ENCODE measurements around the gene KLRF2. TPM values are rescaled to one million over a fixed set of nuclear protein-coding genes. Genes with fewer than 3 reads are reported as not detected.

The KLRF2 gene
- total and polyA plus RNA-seq, 4 donors: not detected

DNA sequence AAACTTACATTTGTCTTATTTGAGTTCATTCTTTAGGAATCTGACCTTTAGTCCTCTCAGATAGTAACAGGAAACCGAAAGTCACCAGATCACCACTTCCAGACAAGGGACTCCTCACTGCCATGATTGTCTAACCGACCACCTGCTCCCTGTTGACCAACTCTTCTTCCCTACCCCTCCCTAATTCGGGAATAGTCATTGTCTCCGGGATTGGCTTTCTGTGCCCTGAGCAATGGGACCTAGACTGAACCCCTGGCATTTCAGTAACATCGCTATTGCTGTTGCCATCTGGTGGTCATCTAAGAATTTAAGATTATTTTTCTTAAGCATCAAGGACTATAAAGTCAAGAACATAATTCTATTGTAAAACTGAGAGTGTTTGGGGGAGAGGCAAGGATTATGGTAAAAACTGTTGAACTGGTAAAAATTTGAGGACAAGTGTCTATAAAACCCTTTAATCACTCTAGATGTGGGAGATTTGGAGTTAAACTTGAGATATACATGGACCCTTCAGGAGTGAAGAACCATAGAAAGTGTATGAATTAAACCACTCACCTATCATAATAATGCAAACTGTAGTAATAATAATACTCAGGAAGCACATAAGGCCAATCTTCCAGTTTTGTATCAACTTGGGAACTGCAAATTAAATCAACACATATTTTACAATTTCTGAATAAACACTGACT, 44.6 kb downstream of the KLRF2 start:
- H3K27me3 ChIP-seq (ENCODE audit: control insufficient read depth in 4 of 4, insufficient read depth in 4 of 4, low read length in 3 of 4): no peaks in the 10 kb centered on the region
- TF ChIP-seq JUND (IDR thresholded peaks at IDR 0.05) (no peak), SP1 (IDR thresholded peaks at IDR 0.05) (no peak), YY1 (IDR thresholded peaks at IDR 0.05) (no peak), RXRA (IDR thresholded peaks at IDR 0.05) (peak; percentile 22 to 56), RAD21 (IDR thresholded peaks at IDR 0.05) (peak; percentile 92 to 94)
- TF ChIP-seq, protein P1, sequence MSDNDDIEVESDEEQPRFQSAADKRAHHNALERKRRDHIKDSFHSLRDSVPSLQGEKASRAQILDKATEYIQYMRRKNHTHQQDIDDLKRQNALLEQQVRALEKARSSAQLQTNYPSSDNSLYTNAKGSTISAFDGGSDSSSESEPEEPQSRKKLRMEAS (IDR thresholded peaks at IDR 0.05): no peak
- TF ChIP-seq, protein P2, sequence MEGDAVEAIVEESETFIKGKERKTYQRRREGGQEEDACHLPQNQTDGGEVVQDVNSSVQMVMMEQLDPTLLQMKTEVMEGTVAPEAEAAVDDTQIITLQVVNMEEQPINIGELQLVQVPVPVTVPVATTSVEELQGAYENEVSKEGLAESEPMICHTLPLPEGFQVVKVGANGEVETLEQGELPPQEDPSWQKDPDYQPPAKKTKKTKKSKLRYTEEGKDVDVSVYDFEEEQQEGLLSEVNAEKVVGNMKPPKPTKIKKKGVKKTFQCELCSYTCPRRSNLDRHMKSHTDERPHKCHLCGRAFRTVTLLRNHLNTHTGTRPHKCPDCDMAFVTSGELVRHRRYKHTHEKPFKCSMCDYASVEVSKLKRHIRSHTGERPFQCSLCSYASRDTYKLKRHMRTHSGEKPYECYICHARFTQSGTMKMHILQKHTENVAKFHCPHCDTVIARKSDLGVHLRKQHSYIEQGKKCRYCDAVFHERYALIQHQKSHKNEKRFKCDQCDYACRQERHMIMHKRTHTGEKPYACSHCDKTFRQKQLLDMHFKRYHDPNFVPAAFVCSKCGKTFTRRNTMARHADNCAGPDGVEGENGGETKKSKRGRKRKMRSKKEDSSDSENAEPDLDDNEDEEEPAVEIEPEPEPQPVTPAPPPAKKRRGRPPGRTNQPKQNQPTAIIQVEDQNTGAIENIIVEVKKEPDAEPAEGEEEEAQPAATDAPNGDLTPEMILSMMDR (IDR thresholded peaks at IDR 0.05; ENCODE audit: low read depth, low read length, missing input control): peak; percentile 52
- TF ChIP-seq, protein P3, sequence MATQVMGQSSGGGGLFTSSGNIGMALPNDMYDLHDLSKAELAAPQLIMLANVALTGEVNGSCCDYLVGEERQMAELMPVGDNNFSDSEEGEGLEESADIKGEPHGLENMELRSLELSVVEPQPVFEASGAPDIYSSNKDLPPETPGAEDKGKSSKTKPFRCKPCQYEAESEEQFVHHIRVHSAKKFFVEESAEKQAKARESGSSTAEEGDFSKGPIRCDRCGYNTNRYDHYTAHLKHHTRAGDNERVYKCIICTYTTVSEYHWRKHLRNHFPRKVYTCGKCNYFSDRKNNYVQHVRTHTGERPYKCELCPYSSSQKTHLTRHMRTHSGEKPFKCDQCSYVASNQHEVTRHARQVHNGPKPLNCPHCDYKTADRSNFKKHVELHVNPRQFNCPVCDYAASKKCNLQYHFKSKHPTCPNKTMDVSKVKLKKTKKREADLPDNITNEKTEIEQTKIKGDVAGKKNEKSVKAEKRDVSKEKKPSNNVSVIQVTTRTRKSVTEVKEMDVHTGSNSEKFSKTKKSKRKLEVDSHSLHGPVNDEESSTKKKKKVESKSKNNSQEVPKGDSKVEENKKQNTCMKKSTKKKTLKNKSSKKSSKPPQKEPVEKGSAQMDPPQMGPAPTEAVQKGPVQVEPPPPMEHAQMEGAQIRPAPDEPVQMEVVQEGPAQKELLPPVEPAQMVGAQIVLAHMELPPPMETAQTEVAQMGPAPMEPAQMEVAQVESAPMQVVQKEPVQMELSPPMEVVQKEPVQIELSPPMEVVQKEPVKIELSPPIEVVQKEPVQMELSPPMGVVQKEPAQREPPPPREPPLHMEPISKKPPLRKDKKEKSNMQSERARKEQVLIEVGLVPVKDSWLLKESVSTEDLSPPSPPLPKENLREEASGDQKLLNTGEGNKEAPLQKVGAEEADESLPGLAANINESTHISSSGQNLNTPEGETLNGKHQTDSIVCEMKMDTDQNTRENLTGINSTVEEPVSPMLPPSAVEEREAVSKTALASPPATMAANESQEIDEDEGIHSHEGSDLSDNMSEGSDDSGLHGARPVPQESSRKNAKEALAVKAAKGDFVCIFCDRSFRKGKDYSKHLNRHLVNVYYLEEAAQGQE (IDR thresholded peaks at IDR 0.05): no peak
- H3K4me3 ChIP-seq (ENCODE audit: low read depth in 1 of 3, low read length in 3 of 3): peak overlapping the region; percentile 34 to 78 (median 62)
- peaks cover 0 to 2% (median 0%) of the 10 kb centered on the region in 4 donors for H3K4me1 ChIP-seq (ENCODE audit: control insufficient read depth in 4 of 4, insufficient read depth in 4 of 4, low read length in 3 of 4)
- H3K9ac ChIP-seq (ENCODE audit: low read depth in 1 of 2, low read length in 2 of 2): peak overlapping the region; percentile 17 to 56
- H3K9me3 ChIP-seq (ENCODE audit: control insufficient read depth in 4 of 4, low read length in 3 of 4): no peaks in the 10 kb centered on the region
- peak; percentile 36 for DNase-seq (ENCODE audit: low spot score)
- 3% methylated on average over 5 of the region's 5 CpGs for WGBS
- H3K27ac ChIP-seq (ENCODE audit: low read depth in 1 of 2, low read length in 2 of 2): no peak overlapping the region
- no peaks in the 10 kb centered on the region for H3K36me3 ChIP-seq (ENCODE audit: control insufficient read depth in 4 of 4, insufficient read depth in 3 of 4, low read depth in 1 of 4, low read length in 3 of 4)

DNA sequence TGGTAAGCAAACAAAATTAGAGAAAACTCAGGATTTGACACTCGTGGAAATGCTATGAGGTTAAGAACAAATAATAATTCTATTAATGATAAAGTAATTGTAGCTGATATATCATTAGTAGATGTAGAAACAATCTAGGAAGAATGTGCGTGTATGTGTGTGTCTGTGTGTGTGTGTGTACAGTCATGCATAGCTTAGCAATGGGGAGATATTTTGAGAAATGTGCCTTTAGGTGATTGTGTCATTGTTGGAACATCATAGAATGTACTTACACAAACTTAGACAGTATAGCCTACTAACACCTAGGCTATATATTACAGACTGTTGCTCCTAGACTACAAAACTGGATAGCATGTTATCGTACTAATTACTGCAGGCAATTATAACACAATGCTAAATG, 45.6 kb downstream of the KLRF2 start:
- TF ChIP-seq, protein P4, sequence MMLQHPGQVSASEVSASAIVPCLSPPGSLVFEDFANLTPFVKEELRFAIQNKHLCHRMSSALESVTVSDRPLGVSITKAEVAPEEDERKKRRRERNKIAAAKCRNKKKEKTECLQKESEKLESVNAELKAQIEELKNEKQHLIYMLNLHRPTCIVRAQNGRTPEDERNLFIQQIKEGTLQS (IDR thresholded peaks at IDR 0.05): no peak
- TF ChIP-seq FOXA1 (IDR thresholded peaks at IDR 0.05) (no peak), EGR1 (IDR thresholded peaks at IDR 0.05; ENCODE audit: low read depth in 2 of 2) (no peak), TAF1 (conservative IDR thresholded peaks at IDR 0.05) (no peak)
- Histone ChIP-seq H3K27ac (ENCODE audit: low read depth in 1 of 2, low read length in 2 of 2) (no peak overlapping the region), H3K36me3 (ENCODE audit: control insufficient read depth in 4 of 4, insufficient read depth in 3 of 4, low read depth in 1 of 4, low read length in 3 of 4) (no peaks in the 10 kb centered on the region), H3K4me3 (ENCODE audit: low read depth in 1 of 3, low read length in 3 of 3) (no peak overlapping the region), H3K4me1 (ENCODE audit: control insufficient read depth in 4 of 4, insufficient read depth in 4 of 4, low read length in 3 of 4) (peaks cover 0 to 2% (median 0%) of the 10 kb centered on the region in 4 donors), H3K9ac (ENCODE audit: low read depth in 1 of 2, low read length in 2 of 2) (no peak overlapping the region), H3K9me3 (ENCODE audit: control insufficient read depth in 4 of 4, low read length in 3 of 4) (no peaks in the 10 kb centered on the region), H3K27me3 (ENCODE audit: control insufficient read depth in 4 of 4, insufficient read depth in 4 of 4, low read length in 3 of 4) (no peaks in the 10 kb centered on the region)
- WGBS: 86% methylated on average over 3 of the region's 3 CpGs
- no peak for DNase-seq (ENCODE audit: low spot score)
